ENCODE results near the gene FBXO33.

DNA sequence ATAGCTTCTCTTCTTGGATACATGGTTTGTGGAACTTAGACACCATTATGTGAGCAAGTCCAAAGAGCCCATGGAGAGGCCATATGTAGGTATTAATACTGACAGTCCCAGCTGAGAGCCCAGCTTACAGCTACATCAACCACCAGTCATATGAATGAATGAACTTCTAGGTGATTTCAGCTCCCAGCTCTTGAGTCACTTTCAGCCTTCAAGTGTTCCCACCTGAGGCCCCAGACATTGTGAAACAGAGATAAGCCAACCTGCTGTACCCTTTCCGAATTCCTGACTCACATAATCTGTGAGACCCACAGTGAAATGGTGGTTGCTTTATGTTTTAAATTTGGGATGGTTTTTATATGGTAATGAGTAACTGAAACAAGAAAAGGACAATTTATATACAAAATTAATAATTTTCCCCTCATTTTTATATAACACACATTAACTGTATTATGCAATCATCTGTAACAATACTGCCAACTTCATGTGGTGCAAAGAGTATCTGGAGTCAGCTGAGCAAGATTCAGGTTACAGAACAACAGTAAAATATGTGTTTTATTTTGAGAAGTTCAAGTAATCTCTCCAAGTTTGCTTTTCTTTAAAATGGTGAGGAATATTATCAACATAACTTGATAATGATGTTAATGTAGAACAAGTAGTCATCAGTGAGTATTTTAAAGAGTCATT lies 27.7 kb upstream of the FBXO33 start:
- TF ChIP-seq POLR2AphosphoS5 (IDR thresholded peaks at IDR 0.05) (no peak), POLR2A (IDR thresholded peaks at IDR 0.05) (no peak), EP300 (IDR thresholded peaks at IDR 0.05) (no peak)
- TF ChIP-seq, protein P1, sequence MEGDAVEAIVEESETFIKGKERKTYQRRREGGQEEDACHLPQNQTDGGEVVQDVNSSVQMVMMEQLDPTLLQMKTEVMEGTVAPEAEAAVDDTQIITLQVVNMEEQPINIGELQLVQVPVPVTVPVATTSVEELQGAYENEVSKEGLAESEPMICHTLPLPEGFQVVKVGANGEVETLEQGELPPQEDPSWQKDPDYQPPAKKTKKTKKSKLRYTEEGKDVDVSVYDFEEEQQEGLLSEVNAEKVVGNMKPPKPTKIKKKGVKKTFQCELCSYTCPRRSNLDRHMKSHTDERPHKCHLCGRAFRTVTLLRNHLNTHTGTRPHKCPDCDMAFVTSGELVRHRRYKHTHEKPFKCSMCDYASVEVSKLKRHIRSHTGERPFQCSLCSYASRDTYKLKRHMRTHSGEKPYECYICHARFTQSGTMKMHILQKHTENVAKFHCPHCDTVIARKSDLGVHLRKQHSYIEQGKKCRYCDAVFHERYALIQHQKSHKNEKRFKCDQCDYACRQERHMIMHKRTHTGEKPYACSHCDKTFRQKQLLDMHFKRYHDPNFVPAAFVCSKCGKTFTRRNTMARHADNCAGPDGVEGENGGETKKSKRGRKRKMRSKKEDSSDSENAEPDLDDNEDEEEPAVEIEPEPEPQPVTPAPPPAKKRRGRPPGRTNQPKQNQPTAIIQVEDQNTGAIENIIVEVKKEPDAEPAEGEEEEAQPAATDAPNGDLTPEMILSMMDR (IDR thresholded peaks at IDR 0.05): no peak
